Muscle of arm (tissue), 12 donors: ENCODE data around the gene CDKN1C. TPM values are rescaled to one million over a fixed set of nuclear protein-coding genes. Genes with fewer than 3 reads are reported as not detected.

Source experiments
- DNase-seq: peaks from one replicate; pipeline ENCODE4 v3.0.0-alpha.2; 2013
- polyA plus RNA-seq, 12 donors: library from polyadenylated mRNA; unstranded; fragments of 120-200 nt; gene quantifications; one replicate each; pipeline ENCODE4 v1.2.1, GENCODE V29; 2013; ENCODE audit not compliant: insufficient read length in 12 of 12

Gene CDKN1C
- polyA plus RNA-seq, 12 donors, result 108 to 2,783 (median 163) TPM

- DNase-seq, result no peak
Observed at GRCh38 chr11:2833716-2834502, 51.7 kb downstream of the CDKN1C start.

Other genes starting within 250 kb of the CDKN1C start
- 1 to 10 TPM in 8 of 12 donors, under 1 TPM in 4; 0.53 to 4.4 (median 1.6) TPM for gene KCNQ1OT1, start 185.8 kb downstream of the CDKN1C start, polyA plus RNA-seq
- 1 to 10 TPM in 2 of 12 donors, under 1 TPM in 7, not detected in 3; 0.26 to 2.4 (median 0.50) TPM for gene PHLDA2, start 43.6 kb upstream of the CDKN1C start, polyA plus RNA-seq
- 100 to 1,000 TPM in 11 of 12 donors, not detected in 1; 102 to 170 (median 128) TPM for gene NAP1L4, start 106.6 kb upstream of the CDKN1C start, polyA plus RNA-seq
- gene CARS1, start 171.6 kb upstream of the CDKN1C start, polyA plus RNA-seq, result 10 to 100 TPM in 11 of 12 donors, not detected in 1; 10.0 to 26.9 (median 21.0) TPM